AML-193 (cell line): ENCODE data around the gene SLC37A2.

Experiments used
- DNase-seq, 2 experiments: peaks; one replicate each; lab custom pipeline; 2025; lab: John Stamatoyannopoulos, UW

SLC37A2 gene

GRCh38 chr11:125071435-125071834 is 8.3 kb downstream of the SLC37A2 start:
- peak; percentile 5 to 9 for DNase-seq

GRCh38 chr11:125071846-125072217 is 8.7 kb downstream of the SLC37A2 start:
- no peak for DNase-seq

GRCh38 chr11:125072218-125072960 is 9.3 kb downstream of the SLC37A2 start:
- DNase-seq: no peak

- no peak for DNase-seq
Measured at GRCh38 chr11:125072961-125073590, 10.0 kb downstream of the SLC37A2 start.

- no peak for DNase-seq
Measured at GRCh38 chr11:125073616-125074483, 10.7 kb downstream of the SLC37A2 start.

- DNase-seq: no peak
Measured at GRCh38 chr11:125074511-125075241, 11.6 kb downstream of the SLC37A2 start.

- no peak for DNase-seq
Measured at GRCh38 chr11:125075242-125075625, 12.1 kb downstream of the SLC37A2 start.

GRCh38 chr11:125075900-125076317 is 12.8 kb downstream of the SLC37A2 start:
- DNase-seq: no peak

- DNase-seq: no peak
Measured at GRCh38 chr11:125076378-125076945, 13.4 kb downstream of the SLC37A2 start.

- DNase-seq: no peak
Measured at GRCh38 chr11:125078016-125078415, 14.9 kb downstream of the SLC37A2 start.

GRCh38 chr11:125078516-125079140 is 15.5 kb downstream of the SLC37A2 start:
- DNase-seq: no peak

- no peak for DNase-seq
Measured at GRCh38 chr11:125079151-125079877, 16.2 kb downstream of the SLC37A2 start.

GRCh38 chr11:125079878-125080530 is 16.9 kb downstream of the SLC37A2 start:
- DNase-seq: no peak

- no peak for DNase-seq
Measured at GRCh38 chr11:125080531-125080911, 17.4 kb downstream of the SLC37A2 start.

GRCh38 chr11:125081098-125081798 is 18.1 kb downstream of the SLC37A2 start:
- no peak for DNase-seq

GRCh38 chr11:125082040-125082439 is 18.9 kb downstream of the SLC37A2 start:
- no peak for DNase-seq

GRCh38 chr11:125082611-125083311 is 19.7 kb downstream of the SLC37A2 start:
- no peak for DNase-seq

GRCh38 chr11:125083312-125084056 is 20.4 kb downstream of the SLC37A2 start:
- DNase-seq: no peak
